ENCODE results near the gene GARRE1.

DNA sequence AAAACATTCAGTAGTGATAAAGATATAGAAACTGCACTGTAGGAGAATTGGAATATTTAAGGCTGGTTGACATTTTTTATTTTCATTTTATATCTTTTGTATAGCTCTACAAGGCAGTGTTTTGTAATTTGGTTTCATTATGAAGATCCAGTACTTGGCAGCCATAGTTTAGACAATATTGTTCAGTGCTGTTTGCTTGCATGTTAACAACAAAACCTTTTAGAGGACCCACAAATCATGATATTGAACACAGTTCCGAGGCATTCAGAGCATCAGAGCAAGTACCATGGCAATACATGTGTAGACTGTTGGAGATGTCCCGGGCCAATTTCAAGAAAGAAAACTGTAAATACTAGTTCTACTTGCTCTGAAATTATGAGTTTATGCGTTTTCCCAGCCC is 25.6 kb upstream of the GARRE1 start:
- TF ChIP-seq, protein P1, sequence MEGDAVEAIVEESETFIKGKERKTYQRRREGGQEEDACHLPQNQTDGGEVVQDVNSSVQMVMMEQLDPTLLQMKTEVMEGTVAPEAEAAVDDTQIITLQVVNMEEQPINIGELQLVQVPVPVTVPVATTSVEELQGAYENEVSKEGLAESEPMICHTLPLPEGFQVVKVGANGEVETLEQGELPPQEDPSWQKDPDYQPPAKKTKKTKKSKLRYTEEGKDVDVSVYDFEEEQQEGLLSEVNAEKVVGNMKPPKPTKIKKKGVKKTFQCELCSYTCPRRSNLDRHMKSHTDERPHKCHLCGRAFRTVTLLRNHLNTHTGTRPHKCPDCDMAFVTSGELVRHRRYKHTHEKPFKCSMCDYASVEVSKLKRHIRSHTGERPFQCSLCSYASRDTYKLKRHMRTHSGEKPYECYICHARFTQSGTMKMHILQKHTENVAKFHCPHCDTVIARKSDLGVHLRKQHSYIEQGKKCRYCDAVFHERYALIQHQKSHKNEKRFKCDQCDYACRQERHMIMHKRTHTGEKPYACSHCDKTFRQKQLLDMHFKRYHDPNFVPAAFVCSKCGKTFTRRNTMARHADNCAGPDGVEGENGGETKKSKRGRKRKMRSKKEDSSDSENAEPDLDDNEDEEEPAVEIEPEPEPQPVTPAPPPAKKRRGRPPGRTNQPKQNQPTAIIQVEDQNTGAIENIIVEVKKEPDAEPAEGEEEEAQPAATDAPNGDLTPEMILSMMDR (IDR thresholded peaks at IDR 0.05), result no peak
- TF ChIP-seq POLR2A (IDR thresholded peaks at IDR 0.05), result no peak
